Measurements from ENCODE around the gene SHTN1. TPM values are rescaled to one million over a fixed set of nuclear protein-coding genes. Genes with fewer than 3 reads are reported as not detected.

SHTN1 gene
- total RNA-seq, 2 donors from 2014 or later, result 28.1 to 30.9 TPM

DNA sequence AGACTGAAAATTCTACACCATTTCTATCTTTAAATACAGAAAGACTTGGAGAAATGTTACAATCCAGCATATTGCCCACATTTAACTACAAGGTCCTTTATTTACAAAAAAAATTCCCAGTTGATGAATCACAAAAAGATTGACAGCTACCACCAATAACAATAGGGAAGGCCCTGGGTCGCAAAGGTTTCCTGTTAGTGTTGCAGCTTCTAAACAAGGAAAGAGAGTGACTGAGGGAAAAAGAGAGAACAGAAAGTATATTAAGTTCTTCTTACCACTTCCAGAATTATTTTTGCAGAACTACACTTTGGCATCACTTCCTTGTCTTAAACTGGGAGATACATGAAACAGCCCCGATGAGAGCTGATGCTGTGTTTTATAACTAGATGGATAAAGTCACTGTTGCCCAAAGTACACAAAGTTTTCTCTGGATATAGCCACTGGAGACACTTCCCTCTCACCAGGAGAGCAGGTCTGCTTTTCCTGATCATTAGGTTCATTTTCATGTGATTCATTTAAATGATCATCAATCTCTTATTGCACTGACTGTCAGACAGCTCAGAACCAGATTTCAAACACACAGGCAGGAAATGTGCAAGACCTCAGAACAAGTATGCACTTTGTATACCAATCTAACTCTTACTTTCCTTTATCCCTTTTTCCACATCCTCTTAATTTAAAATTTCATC is 57.0 kb downstream of the SHTN1 start:
- TF ChIP-seq, protein P1, sequence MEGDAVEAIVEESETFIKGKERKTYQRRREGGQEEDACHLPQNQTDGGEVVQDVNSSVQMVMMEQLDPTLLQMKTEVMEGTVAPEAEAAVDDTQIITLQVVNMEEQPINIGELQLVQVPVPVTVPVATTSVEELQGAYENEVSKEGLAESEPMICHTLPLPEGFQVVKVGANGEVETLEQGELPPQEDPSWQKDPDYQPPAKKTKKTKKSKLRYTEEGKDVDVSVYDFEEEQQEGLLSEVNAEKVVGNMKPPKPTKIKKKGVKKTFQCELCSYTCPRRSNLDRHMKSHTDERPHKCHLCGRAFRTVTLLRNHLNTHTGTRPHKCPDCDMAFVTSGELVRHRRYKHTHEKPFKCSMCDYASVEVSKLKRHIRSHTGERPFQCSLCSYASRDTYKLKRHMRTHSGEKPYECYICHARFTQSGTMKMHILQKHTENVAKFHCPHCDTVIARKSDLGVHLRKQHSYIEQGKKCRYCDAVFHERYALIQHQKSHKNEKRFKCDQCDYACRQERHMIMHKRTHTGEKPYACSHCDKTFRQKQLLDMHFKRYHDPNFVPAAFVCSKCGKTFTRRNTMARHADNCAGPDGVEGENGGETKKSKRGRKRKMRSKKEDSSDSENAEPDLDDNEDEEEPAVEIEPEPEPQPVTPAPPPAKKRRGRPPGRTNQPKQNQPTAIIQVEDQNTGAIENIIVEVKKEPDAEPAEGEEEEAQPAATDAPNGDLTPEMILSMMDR (IDR thresholded peaks at IDR 0.05), result no peak
- Histone ChIP-seq H3K27me3 (no peaks in the 10 kb centered on the region), H3K9me3 (no peaks in the 10 kb centered on the region), H3K4me3 (no peak overlapping the region), H3K36me3 (no peaks in the 10 kb centered on the region), H3K27ac (peak overlapping the region; percentile 14), H3K4me1 (no peaks in the 10 kb centered on the region), H3K9ac (ENCODE audit: low read depth in 2 of 2, low read length in 2 of 2) (no peak overlapping the region)
- intact Hi-C loops (cut with DNase I), result no loop called here
- no peak for DNase-seq

GRCh38 chr10:116944911-116945310 is 60.1 kb downstream of the SHTN1 start:
- Histone ChIP-seq H3K27ac (no peak overlapping the region), H3K36me3 (peaks cover 3% of the 10 kb centered on the region), H3K4me1 (no peaks in the 10 kb centered on the region), H3K9me3 (no peaks in the 10 kb centered on the region), H3K9ac (ENCODE audit: low read depth in 2 of 2, low read length in 2 of 2) (no peak overlapping the region), H3K4me3 (no peak overlapping the region), H3K27me3 (no peaks in the 10 kb centered on the region)
- intact Hi-C loops (cut with DNase I), result no loop called here
- TF ChIP-seq, protein P1 (IDR thresholded peaks at IDR 0.05), result no peak
- DNase-seq, result no peak

DNA sequence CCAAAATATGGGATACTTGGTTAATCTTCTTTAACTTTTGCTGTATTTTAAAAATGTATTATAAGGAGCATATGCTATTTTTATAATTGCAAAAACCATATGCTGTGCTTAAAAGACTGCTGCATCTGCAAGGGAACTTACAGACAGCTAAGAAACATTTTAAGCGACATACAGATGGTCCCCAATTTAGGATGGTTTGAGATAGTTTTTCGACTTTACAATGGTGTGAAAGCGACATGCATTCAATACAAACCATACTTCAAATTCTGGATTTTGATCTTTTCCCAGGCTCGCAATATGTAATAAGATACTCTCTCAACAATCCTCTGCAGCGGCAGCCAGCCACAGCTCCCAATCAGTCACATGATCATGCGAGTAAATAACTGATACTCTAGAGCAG is 73.2 kb downstream of the SHTN1 start:
- Histone ChIP-seq H3K4me1 (no peaks in the 10 kb centered on the region), H3K27ac (no peak overlapping the region), H3K9ac (ENCODE audit: low read depth in 2 of 2, low read length in 2 of 2) (no peak overlapping the region), H3K9me3 (no peaks in the 10 kb centered on the region), H3K4me3 (no peak overlapping the region), H3K36me3 (no peaks in the 10 kb centered on the region), H3K27me3 (no peaks in the 10 kb centered on the region)
- TF ChIP-seq, protein P1 (IDR thresholded peaks at IDR 0.05), result no peak
- no peak for DNase-seq
- intact Hi-C loops (cut with DNase I), result loop anchor here (10.0 kb wide), 1 partner anchor 117 kb away; no protein-coding TSS in a partner anchor

- H3K9me3 ChIP-seq, result no peaks in the 10 kb centered on the region
- DNase-seq, result no peak
- no peaks in the 10 kb centered on the region for H3K27me3 ChIP-seq
- H3K4me3 ChIP-seq, result no peak overlapping the region
- H3K4me1 ChIP-seq, result no peaks in the 10 kb centered on the region
- H3K9ac ChIP-seq (ENCODE audit: low read depth in 2 of 2, low read length in 2 of 2), result no peak overlapping the region
- H3K36me3 ChIP-seq, result no peaks in the 10 kb centered on the region
- TF ChIP-seq, protein P1 (IDR thresholded peaks at IDR 0.05), result no peak
- H3K27ac ChIP-seq, result no peak overlapping the region
- intact Hi-C loops (cut with DNase I), result no loop called here
Observed at GRCh38 chr10:116926426-116926825, 78.6 kb downstream of the SHTN1 start.

GRCh38 chr10:116925056-116925455 is 79.9 kb downstream of the SHTN1 start:
- H3K4me1 ChIP-seq, result no peaks in the 10 kb centered on the region
- no peaks in the 10 kb centered on the region for H3K36me3 ChIP-seq
- intact Hi-C loops (cut with DNase I), result no loop called here
- no peak overlapping the region for H3K27ac ChIP-seq
- no peak overlapping the region for H3K9ac ChIP-seq (ENCODE audit: low read depth in 2 of 2, low read length in 2 of 2)
- no peaks in the 10 kb centered on the region for H3K9me3 ChIP-seq
- H3K27me3 ChIP-seq, result no peaks in the 10 kb centered on the region
- TF ChIP-seq, protein P1 (IDR thresholded peaks at IDR 0.05), result no peak
- no peak for DNase-seq
- H3K4me3 ChIP-seq, result no peak overlapping the region

Measured in colonic mucosa (tissue), 4 donors.